ENCODE results near the gene GRK5. TPM values are rescaled to one million over a fixed set of nuclear protein-coding genes. Genes with fewer than 3 reads are reported as not detected.

The GRK5 gene
- total RNA-seq, 1 experiment from 2014 or later, result 4.5 TPM

- ATAC-seq (no peak), DNase-seq (no peak)
- H3F3A ChIP-seq (ENCODE audit: low read length, unreplicated experiment), result no peaks in the 10 kb centered on the region
- H3K4me2 ChIP-seq (ENCODE audit: low read length), result no peak overlapping the region
- ChIA-PET POLR2A (ENCODE audit: unreplicated experiment) (interaction anchor here (0.6 kb wide), 1 partner anchor 150 kb away, joined by 3 read pairs; no protein-coding TSS in a partner anchor), CTCF (no interaction called here)
- TF ChIP-seq EZH2 (IDR thresholded peaks at IDR 0.05; ENCODE audit: low read length, unreplicated experiment) (no peak), EZH2phosphoT487 (IDR thresholded peaks at IDR 0.05; ENCODE audit: borderline replicate concordance, low read length) (no peak)
- H3K79me2 ChIP-seq (ENCODE audit: low read length), result no peaks in the 10 kb centered on the region
- intact Hi-C loops (cut with micrococcal nuclease), result no loop called here
- no peak overlapping the region for H2AFZ ChIP-seq (ENCODE audit: low read length)
- no peak overlapping the region for H3K9ac ChIP-seq (ENCODE audit: low read length)
- H3K9me2 ChIP-seq (replicated peaks; ENCODE audit: low read length), result no peaks in the 10 kb centered on the region
- no peaks in the 10 kb centered on the region for H3K36me3 ChIP-seq (ENCODE audit: low read depth, low read length)
- no peak overlapping the region for H3K27ac ChIP-seq (ENCODE audit: low read length)
- no peaks in the 10 kb centered on the region for H3K9me3 ChIP-seq (ENCODE audit: low read length)
- no TSS peak for BruUV-seq (replicated peaks)
- H3K4me3 ChIP-seq (ENCODE audit: low read length), result no peak overlapping the region
- H4K20me1 ChIP-seq (ENCODE audit: low read length), result no peaks in the 10 kb centered on the region
- no peaks in the 10 kb centered on the region for H3K4me1 ChIP-seq (ENCODE audit: insufficient read depth, low read length)
- H3K27me3 ChIP-seq (ENCODE audit: low read length), result no peaks in the 10 kb centered on the region
Measured at GRCh38 chr10:119217991-119218490, 10.7 kb downstream of the GRK5 start.

- DNase-seq, result no peak
Measured at GRCh38 chr10:119219871-119220270, 12.5 kb downstream of the GRK5 start.

GRCh38 chr10:119221201-119221600 lies 13.8 kb downstream of the GRK5 start:
- H3K79me2 ChIP-seq (ENCODE audit: low read length), result no peaks in the 10 kb centered on the region
- ATAC-seq (no peak), DNase-seq (no peak)
- no peak for TF ChIP-seq CTCF (conservative IDR thresholded peaks at IDR 0.05; ENCODE audit: low read depth, low read length)
- no peak for TF ChIP-seq EZH2phosphoT487 (IDR thresholded peaks at IDR 0.05; ENCODE audit: borderline replicate concordance, low read length)
- no peak for TF ChIP-seq EZH2 (IDR thresholded peaks at IDR 0.05; ENCODE audit: low read length, unreplicated experiment)
- ChIA-PET POLR2A (ENCODE audit: unreplicated experiment) (no interaction called here), CTCF (no interaction called here)
- intact Hi-C loops (cut with micrococcal nuclease), result no loop called here
- no peaks in the 10 kb centered on the region for H3F3A ChIP-seq (ENCODE audit: low read length, unreplicated experiment)
- no peaks in the 10 kb centered on the region for H4K20me1 ChIP-seq (ENCODE audit: low read length)
- H3K9ac ChIP-seq (ENCODE audit: low read length), result no peak overlapping the region
- H2AFZ ChIP-seq (ENCODE audit: low read length), result no peak overlapping the region
- H3K9me2 ChIP-seq (replicated peaks; ENCODE audit: low read length), result no peaks in the 10 kb centered on the region
- no peaks in the 10 kb centered on the region for H3K4me1 ChIP-seq (ENCODE audit: insufficient read depth, low read length)
- H3K27me3 ChIP-seq (ENCODE audit: low read length), result no peaks in the 10 kb centered on the region
- H3K4me2 ChIP-seq (ENCODE audit: low read length), result no peak overlapping the region
- no TSS peak for BruUV-seq (replicated peaks)
- H3K9me3 ChIP-seq (ENCODE audit: low read length), result no peaks in the 10 kb centered on the region
- H3K36me3 ChIP-seq (ENCODE audit: low read depth, low read length), result no peaks in the 10 kb centered on the region
- no peak overlapping the region for H3K27ac ChIP-seq (ENCODE audit: low read length)
- H3K4me3 ChIP-seq (ENCODE audit: low read length), result no peak overlapping the region

More at GRCh38 chr10:119219871-119220270, 12.5 kb downstream of the GRK5 start:
- no TSS peak for BruUV-seq (replicated peaks)
- Histone ChIP-seq H3K4me1 (ENCODE audit: insufficient read depth, low read length) (no peaks in the 10 kb centered on the region), H2AFZ (ENCODE audit: low read length) (no peak overlapping the region), H3K9me2 (replicated peaks; ENCODE audit: low read length) (no peaks in the 10 kb centered on the region), H3K4me3 (ENCODE audit: low read length) (no peak overlapping the region), H3K9me3 (ENCODE audit: low read length) (no peaks in the 10 kb centered on the region), H3K9ac (ENCODE audit: low read length) (no peak overlapping the region), H3K4me2 (ENCODE audit: low read length) (no peak overlapping the region), H3K27me3 (ENCODE audit: low read length) (no peaks in the 10 kb centered on the region), H3K36me3 (ENCODE audit: low read depth, low read length) (no peaks in the 10 kb centered on the region), H3K27ac (ENCODE audit: low read length) (no peak overlapping the region), H3K79me2 (ENCODE audit: low read length) (no peaks in the 10 kb centered on the region), H3F3A (ENCODE audit: low read length, unreplicated experiment) (no peaks in the 10 kb centered on the region), H4K20me1 (ENCODE audit: low read length) (no peaks in the 10 kb centered on the region)
- ATAC-seq, result no peak
- CTCF ChIA-PET, result no interaction called here
- intact Hi-C loops (cut with micrococcal nuclease), result no loop called here
- TF ChIP-seq EZH2 (IDR thresholded peaks at IDR 0.05; ENCODE audit: low read length, unreplicated experiment) (no peak), EZH2phosphoT487 (IDR thresholded peaks at IDR 0.05; ENCODE audit: borderline replicate concordance, low read length) (no peak), CTCF (conservative IDR thresholded peaks at IDR 0.05; ENCODE audit: low read depth, low read length) (no peak)
- POLR2A ChIA-PET (ENCODE audit: unreplicated experiment), result no interaction called here
